T follicular helper cell (primary cell): ENCODE data around the gene FOXO4.

ENCODE experiments used
- DNase-seq: peaks from one replicate; pipeline ENCODE4 v3.0.0-alpha.2; 2020; ENCODE audit warnings: low read depth

Gene FOXO4

DNA sequence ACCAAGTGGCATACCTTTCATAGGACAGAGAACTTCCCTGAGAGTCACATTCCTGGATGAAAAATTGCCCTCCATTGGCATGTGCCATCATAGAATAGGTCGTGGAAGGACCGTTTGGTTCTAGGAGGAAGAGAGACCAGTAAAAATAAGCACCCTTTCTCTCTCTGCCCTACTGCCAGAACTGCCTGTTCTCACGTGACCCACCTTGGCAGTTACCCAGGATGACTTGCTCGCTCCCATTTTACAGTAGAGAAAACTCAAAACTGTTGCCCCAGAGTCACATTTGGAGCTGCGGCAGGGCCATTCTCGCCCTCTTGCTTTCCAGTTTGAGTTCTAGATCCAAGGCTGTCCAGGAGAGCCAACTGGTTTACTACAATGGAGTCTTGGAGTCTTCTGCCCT is 47.9 kb downstream of the FOXO4 start:
- DNase-seq = no peak

DNA sequence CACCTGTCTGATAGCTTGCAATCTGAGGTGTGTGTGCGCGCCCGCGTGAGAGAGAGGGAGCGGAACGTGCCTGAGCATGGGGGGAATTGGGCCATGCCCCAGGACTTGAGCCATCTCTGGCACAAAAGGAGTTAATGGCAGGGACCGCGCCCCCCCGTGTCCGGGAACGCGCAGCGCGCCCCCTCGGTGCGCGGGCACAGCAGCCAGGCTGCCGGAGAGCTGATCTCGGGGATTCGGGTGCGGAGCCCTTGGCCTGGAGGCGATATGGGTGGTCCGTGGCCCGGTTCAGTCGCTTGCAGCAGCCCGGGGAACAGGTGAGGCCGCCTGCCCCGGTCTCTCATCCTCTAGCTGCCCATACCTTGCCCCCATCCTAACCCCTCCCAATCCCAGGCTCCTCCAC is 49.0 kb downstream of the FOXO4 start, which contains the start of gene NLGN3:
NLGN3 (plus strand) TSS at position 191 of the 400 bp plus-strand sequence. CDS start 2,909 bp downstream, outside the sequence.
- DNase-seq = no peak

DNA sequence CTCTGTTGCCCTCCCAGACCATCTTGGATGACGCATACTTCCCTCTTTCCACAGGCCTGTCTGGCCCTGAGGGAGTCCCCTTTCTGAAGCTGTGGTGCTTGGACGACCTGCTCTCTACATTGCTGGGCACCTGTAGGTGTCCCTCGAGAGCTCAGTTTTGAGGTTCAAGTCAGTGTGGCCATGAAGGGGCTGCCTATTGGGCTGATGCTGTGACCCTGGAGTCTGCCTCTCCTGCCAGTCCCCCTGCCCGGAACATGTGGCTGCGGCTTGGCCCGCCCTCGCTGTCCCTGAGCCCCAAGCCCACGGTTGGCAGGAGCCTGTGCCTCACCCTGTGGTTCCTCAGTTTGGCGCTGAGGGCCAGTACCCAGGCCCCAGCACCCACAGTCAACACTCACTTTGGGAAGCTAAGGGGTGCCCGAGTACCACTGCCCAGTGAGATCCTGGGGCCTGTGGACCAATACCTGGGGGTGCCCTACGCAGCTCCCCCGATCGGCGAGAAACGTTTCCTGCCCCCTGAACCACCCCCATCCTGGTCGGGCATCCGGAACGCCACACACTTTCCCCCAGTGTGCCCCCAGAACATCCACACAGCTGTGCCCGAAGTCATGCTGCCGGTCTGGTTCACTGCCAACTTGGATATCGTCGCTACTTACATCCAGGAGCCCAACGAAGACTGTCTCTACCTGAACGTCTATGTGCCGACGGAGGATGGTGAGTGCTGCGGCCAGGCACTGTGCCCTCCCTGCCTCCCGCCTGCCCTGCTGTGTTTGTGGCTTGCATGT is 52.0 kb downstream of the FOXO4 start:
- no peak for DNase-seq

- no peak for DNase-seq
Observed at GRCh38 chrX:71148278-71148663, 52.6 kb downstream of the FOXO4 start.

- no peak for DNase-seq
Observed at GRCh38 chrX:71151366-71151765, 55.7 kb downstream of the FOXO4 start.
